AG04450 (cell line): ENCODE results near the gene DACT3. TPM values are rescaled to one million over a fixed set of nuclear protein-coding genes. Genes with fewer than 3 reads are reported as not detected.

Source experiments
- CTCF ChIA-PET: fragments of 300-600, 350-600 bp; formaldehyde crosslinking; extraction: SDS; loops from one replicate; lab custom pipeline; 2022; ENCODE audit warnings: antibody characterized with exemption, inconsistent platforms; lab: Charles Lee
- POLR2A ChIA-PET: fragments of 350-600 bp; formaldehyde crosslinking; extraction: SDS; loops from one replicate; lab custom pipeline; 2021; ENCODE audit warnings: antibody characterized with exemption, inconsistent platforms; lab: Yijun Ruan, JAX
- DNase-seq: peaks from one replicate; pipeline ENCODE4 v3.0.0-alpha.2; 2011; ENCODE audit warnings: low read depth, low spot score
- H3K27ac ChIP-seq: one replicate; pipeline ENCODE4 v1.5.1; 2012; ENCODE audit warnings: low read depth, low read length, control low read depth
- H3K27me3 ChIP-seq: one replicate; pipeline ENCODE4 v1.6.0; 2012; ENCODE audit warnings: low read length; ENCODE audit not compliant: control insufficient read depth, insufficient read depth
- H3K4me3 ChIP-seq: 2 replicates; pipeline ENCODE4 v1.5.1; 2011; ENCODE audit warnings: mild to moderate bottlenecking, low read depth, low read length, control low read depth
- H3K9me3 ChIP-seq: 2 replicates; pipeline ENCODE4 v1.5.1; 2012; ENCODE audit warnings: low read length; ENCODE audit not compliant: control insufficient read depth, insufficient read depth
- polyA plus RNA-seq: library from polyadenylated mRNA; depleted of rRNA; stranded (reverse); fragments of >200 nt; gene quantifications from 2 replicates; pipeline ENCODE4 v1.2.3, GENCODE V29; 2011
- TF ChIP-seq, protein P1 (sequence below): IDR thresholded peaks from 2 replicates; pipeline ENCODE4 v1.5.1; 2011; ENCODE audit warnings: low read depth, low read length, control low read depth, inconsistent platforms

The DACT3 gene
- polyA plus RNA-seq, 1 experiment, result 6.1 TPM

DNA sequence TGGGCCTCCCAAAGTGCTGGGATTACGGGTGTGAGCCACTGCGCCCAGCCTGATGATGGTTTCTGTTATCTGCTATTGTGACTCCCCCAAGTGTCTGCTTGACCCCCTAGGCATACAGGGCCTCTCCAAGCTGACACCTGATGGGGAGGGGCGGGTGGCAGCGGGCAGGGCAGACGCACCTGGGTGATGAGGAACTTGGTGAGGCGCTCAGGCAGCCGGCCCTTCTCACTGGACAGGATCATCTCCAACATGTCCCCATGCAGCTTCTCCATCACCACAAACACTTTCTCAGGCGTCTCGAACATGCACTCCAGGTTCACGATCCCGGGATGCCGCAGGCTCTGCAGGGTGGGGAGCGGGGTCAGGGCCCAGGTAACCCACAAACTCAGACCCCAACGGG, 28.4 kb upstream of the DACT3 start:
- TF ChIP-seq, protein P1, sequence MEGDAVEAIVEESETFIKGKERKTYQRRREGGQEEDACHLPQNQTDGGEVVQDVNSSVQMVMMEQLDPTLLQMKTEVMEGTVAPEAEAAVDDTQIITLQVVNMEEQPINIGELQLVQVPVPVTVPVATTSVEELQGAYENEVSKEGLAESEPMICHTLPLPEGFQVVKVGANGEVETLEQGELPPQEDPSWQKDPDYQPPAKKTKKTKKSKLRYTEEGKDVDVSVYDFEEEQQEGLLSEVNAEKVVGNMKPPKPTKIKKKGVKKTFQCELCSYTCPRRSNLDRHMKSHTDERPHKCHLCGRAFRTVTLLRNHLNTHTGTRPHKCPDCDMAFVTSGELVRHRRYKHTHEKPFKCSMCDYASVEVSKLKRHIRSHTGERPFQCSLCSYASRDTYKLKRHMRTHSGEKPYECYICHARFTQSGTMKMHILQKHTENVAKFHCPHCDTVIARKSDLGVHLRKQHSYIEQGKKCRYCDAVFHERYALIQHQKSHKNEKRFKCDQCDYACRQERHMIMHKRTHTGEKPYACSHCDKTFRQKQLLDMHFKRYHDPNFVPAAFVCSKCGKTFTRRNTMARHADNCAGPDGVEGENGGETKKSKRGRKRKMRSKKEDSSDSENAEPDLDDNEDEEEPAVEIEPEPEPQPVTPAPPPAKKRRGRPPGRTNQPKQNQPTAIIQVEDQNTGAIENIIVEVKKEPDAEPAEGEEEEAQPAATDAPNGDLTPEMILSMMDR, result no peak
- CTCF ChIA-PET, result no interaction called here
- DNase-seq, result no peak
- no peak overlapping the region for H3K4me3 ChIP-seq
- H3K27me3 ChIP-seq, result no peaks in the 10 kb centered on the region
- H3K27ac ChIP-seq, result no peak overlapping the region
- POLR2A ChIA-PET, result no interaction called here
- H3K9me3 ChIP-seq, result no peaks in the 10 kb centered on the region

DNA sequence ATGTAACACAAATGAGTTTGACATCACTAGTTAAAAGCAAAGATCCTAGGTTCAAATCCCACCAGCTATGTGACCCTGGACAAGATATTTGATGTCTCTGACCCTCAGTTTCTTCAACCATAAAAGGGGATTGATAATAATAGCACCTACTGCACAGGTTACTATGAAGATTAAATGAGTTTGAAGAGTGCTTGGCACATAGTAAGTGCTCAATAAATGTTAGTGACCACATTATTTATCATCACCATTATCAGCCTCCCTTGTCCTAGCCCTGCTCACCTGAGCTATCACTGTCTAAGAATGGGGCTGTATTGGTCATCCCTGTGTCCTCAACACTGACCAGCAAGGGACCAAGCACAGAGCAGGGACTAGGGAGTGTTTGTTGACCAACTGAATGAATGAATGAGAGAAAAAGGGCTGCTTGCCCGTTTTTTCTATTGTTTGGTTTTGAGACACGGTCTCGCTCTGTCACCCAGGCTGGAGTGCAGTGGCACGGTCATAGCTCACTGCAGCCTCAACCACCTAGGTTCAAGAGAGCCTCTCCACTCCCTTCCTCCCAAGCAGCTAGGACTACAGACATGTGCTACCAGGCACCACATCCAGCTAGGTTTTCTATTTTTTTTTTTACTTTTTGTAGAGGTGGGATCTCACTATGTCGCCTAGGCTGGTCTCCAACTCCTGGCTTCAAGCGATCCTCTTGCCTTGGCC, 26.6 kb upstream of the DACT3 start:
- no peak for DNase-seq
- H3K9me3 ChIP-seq, result no peaks in the 10 kb centered on the region
- TF ChIP-seq, protein P1, result no peak
- no peak overlapping the region for H3K27ac ChIP-seq
- H3K27me3 ChIP-seq, result no peaks in the 10 kb centered on the region
- ChIA-PET POLR2A (no interaction called here), CTCF (interaction anchor here (1.0 to 2.2 kb wide), 2 partner anchors 16 to 74 kb away, joined by 5 to 7 read pairs; no protein-coding TSS in a partner anchor)
- H3K4me3 ChIP-seq, result no peak overlapping the region

DNA sequence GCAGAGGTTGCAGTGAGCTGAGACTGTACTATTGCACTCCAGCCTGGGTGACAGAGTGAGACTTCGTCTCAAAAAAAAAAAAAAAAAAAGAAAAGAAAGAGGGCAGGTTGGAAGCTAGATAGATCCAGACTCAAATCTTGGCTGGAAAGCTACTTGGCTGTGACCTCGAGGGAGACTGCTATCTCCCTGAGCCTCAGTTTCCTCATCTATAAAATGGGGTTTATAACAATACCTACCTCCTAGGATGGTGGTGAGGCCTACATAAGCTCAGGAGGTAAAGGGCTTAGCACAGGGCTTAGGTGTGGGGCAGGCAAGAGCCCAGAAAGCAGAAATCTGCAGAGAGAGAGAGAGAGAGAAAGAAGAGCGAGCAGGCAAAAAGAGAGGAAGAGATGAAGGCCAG, 24.2 kb upstream of the DACT3 start:
- TF ChIP-seq, protein P1, result no peak
- H3K27me3 ChIP-seq, result no peaks in the 10 kb centered on the region
- no peak overlapping the region for H3K27ac ChIP-seq
- no peaks in the 10 kb centered on the region for H3K9me3 ChIP-seq
- H3K4me3 ChIP-seq, result no peak overlapping the region
- ChIA-PET CTCF (interaction anchor here (2.2 kb wide), 1 partner anchor 19 kb away, joined by 6 read pairs; no protein-coding TSS in a partner anchor), POLR2A (no interaction called here)
- no peak for DNase-seq

DNA sequence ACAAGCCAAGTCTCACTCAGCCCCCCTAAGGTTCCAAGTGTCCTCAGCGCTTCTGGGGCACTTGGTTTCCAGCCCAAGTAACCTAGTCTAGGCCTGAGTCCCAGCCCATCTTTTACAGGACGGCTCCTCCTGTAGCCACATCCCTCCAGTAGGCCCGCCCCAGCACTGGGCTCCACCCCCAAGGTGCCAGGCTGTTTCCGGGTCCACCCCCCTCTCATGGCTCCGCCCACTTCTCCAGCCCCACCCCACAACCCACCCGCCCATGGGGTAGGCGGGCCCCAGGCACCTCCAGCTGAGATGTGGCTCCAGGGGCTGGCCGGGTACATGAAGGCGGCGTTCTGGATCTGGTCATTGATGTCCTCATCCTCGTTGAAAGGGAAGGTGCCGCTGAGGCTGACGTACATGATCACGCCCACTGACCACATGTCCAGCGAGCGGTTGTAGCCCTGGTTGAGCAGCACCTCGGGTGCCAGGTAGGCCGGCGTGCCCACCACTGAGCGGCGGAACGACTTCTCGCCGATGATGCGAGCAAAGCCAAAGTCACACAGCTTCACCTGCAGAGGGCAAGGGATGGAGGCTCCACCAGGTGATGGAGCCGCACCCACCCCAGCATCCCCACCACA, 17.2 kb upstream of the DACT3 start:
- H3K4me3 ChIP-seq, result no peak overlapping the region
- DNase-seq, result no peak
- H3K27me3 ChIP-seq, result no peaks in the 10 kb centered on the region
- CTCF ChIA-PET, result interaction anchor here (1.7 kb wide), 1 partner anchor 16 kb away, joined by 7 read pairs; no protein-coding TSS in a partner anchor
- TF ChIP-seq, protein P1, result no peak
- H3K27ac ChIP-seq, result no peak overlapping the region
- POLR2A ChIA-PET, result no interaction called here
- H3K9me3 ChIP-seq, result no peaks in the 10 kb centered on the region
